ENCODE measurements around the gene USP37.

USP37 gene

GRCh38 chr2:218438596-218438995 is 129.6 kb downstream of the USP37 start:
- Histone ChIP-seq H3K9ac (ENCODE audit: low read length) (no peak overlapping the region), H2AFZ (ENCODE audit: low read depth, low read length) (no peak overlapping the region), H3K4me2 (ENCODE audit: low read length) (peak overlapping the region; percentile 0; the same call in 1 of the 2 replicates), H3K4me1 (ENCODE audit: low read length) (peaks cover 13% of the 10 kb centered on the region), H3K36me3 (replicated peaks; ENCODE audit: low read depth, low read length) (no peaks in the 10 kb centered on the region), H4K20me1 (ENCODE audit: insufficient read depth, low read length) (no peaks in the 10 kb centered on the region), H3K27ac (ENCODE audit: low read length) (no peak overlapping the region), H3K4me3 (ENCODE audit: low read length) (no peak overlapping the region), H3K27me3 (ENCODE audit: low read depth, low read length) (no peaks in the 10 kb centered on the region), H3K79me2 (ENCODE audit: low read length) (no peaks in the 10 kb centered on the region), H3K9me3 (ENCODE audit: insufficient read depth, low read length) (no peaks in the 10 kb centered on the region)
- TF ChIP-seq CTCF (IDR thresholded peaks at IDR 0.05; ENCODE audit: low read depth, low read length) (no peak), EZH2phosphoT487 (IDR thresholded peaks at IDR 0.05; ENCODE audit: low read depth) (no peak)

- Histone ChIP-seq H3K9ac (ENCODE audit: low read length) (no peak overlapping the region), H3K36me3 (replicated peaks; ENCODE audit: low read depth, low read length) (no peaks in the 10 kb centered on the region), H3K9me3 (ENCODE audit: insufficient read depth, low read length) (no peaks in the 10 kb centered on the region), H3K79me2 (ENCODE audit: low read length) (no peaks in the 10 kb centered on the region), H3K4me1 (ENCODE audit: low read length) (peaks cover 13% of the 10 kb centered on the region), H3K27me3 (ENCODE audit: low read depth, low read length) (no peaks in the 10 kb centered on the region), H4K20me1 (ENCODE audit: insufficient read depth, low read length) (no peaks in the 10 kb centered on the region), H3K4me3 (ENCODE audit: low read length) (no peak overlapping the region), H2AFZ (ENCODE audit: low read depth, low read length) (no peak overlapping the region), H3K4me2 (ENCODE audit: low read length) (no peak overlapping the region), H3K27ac (ENCODE audit: low read length) (no peak overlapping the region)
- no peak for TF ChIP-seq EZH2phosphoT487 (IDR thresholded peaks at IDR 0.05; ENCODE audit: low read depth)
- no peak for TF ChIP-seq CTCF (IDR thresholded peaks at IDR 0.05; ENCODE audit: low read depth, low read length)
Measured at GRCh38 chr2:218437969-218438368, 130.2 kb downstream of the USP37 start.

GRCh38 chr2:218436992-218437391 is 131.2 kb downstream of the USP37 start:
- no peaks in the 10 kb centered on the region for H4K20me1 ChIP-seq (ENCODE audit: insufficient read depth, low read length)
- H3K79me2 ChIP-seq (ENCODE audit: low read length): no peaks in the 10 kb centered on the region
- H3K36me3 ChIP-seq (replicated peaks; ENCODE audit: low read depth, low read length): no peaks in the 10 kb centered on the region
- no peak overlapping the region for H3K4me2 ChIP-seq (ENCODE audit: low read length)
- no peaks in the 10 kb centered on the region for H3K27me3 ChIP-seq (ENCODE audit: low read depth, low read length)
- H3K9me3 ChIP-seq (ENCODE audit: insufficient read depth, low read length): no peaks in the 10 kb centered on the region
- H3K4me3 ChIP-seq (ENCODE audit: low read length): no peak overlapping the region
- no peak overlapping the region for H3K9ac ChIP-seq (ENCODE audit: low read length)
- H2AFZ ChIP-seq (ENCODE audit: low read depth, low read length): no peak overlapping the region
- H3K27ac ChIP-seq (ENCODE audit: low read length): no peak overlapping the region
- peaks cover 13% of the 10 kb centered on the region for H3K4me1 ChIP-seq (ENCODE audit: low read length)
- TF ChIP-seq CTCF (IDR thresholded peaks at IDR 0.05; ENCODE audit: low read depth, low read length) (no peak), EZH2phosphoT487 (IDR thresholded peaks at IDR 0.05; ENCODE audit: low read depth) (no peak)

GRCh38 chr2:218435003-218435982 is 132.9 kb downstream of the USP37 start:
- Histone ChIP-seq H3K27me3 (ENCODE audit: low read depth, low read length) (no peaks in the 10 kb centered on the region), H4K20me1 (ENCODE audit: insufficient read depth, low read length) (no peaks in the 10 kb centered on the region), H3K4me1 (ENCODE audit: low read length) (peaks cover 13% of the 10 kb centered on the region), H2AFZ (ENCODE audit: low read depth, low read length) (no peak overlapping the region), H3K9me3 (ENCODE audit: insufficient read depth, low read length) (no peaks in the 10 kb centered on the region), H3K4me2 (ENCODE audit: low read length) (no peak overlapping the region), H3K4me3 (ENCODE audit: low read length) (no peak overlapping the region), H3K79me2 (ENCODE audit: low read length) (no peaks in the 10 kb centered on the region), H3K36me3 (replicated peaks; ENCODE audit: low read depth, low read length) (no peaks in the 10 kb centered on the region), H3K9ac (ENCODE audit: low read length) (no peak overlapping the region), H3K27ac (ENCODE audit: low read length) (no peak overlapping the region)
- TF ChIP-seq EZH2phosphoT487 (IDR thresholded peaks at IDR 0.05; ENCODE audit: low read depth) (no peak), CTCF (IDR thresholded peaks at IDR 0.05; ENCODE audit: low read depth, low read length) (no peak)
